HuH-7 (cell line): ENCODE data around the gene OR52B2.
"Not testable (repeated sequence)": the region's sequence is repeated elsewhere in the genome, so short reads cannot be mapped to it uniquely, and the experiment has no call there.

Experiments
- DNase-seq: peaks from one replicate; pipeline ENCODE4 v3.0.0; 2011; ENCODE audit warnings: low spot score

The OR52B2 gene

GRCh38 chr11:6151117-6151516, 19.0 kb downstream of the OR52B2 start:
- no peak for DNase-seq

- not testable (repeated sequence) for DNase-seq
Measured at GRCh38 chr11:6143737-6144136, 26.4 kb downstream of the OR52B2 start.

GRCh38 chr11:6142936-6143335, 27.2 kb downstream of the OR52B2 start:
- no peak for DNase-seq

GRCh38 chr11:6135936-6136335, 34.2 kb downstream of the OR52B2 start:
- not testable (repeated sequence) for DNase-seq

GRCh38 chr11:6132431-6132830, 37.7 kb downstream of the OR52B2 start:
- DNase-seq = no peak

- no peak for DNase-seq
Measured at GRCh38 chr11:6129635-6130034, 40.5 kb downstream of the OR52B2 start.

GRCh38 chr11:6129011-6129410, 41.1 kb downstream of the OR52B2 start:
- no peak for DNase-seq

- no peak for DNase-seq
Measured at GRCh38 chr11:6127881-6128280, 42.2 kb downstream of the OR52B2 start.

GRCh38 chr11:6124245-6124644, 45.9 kb downstream of the OR52B2 start:
- DNase-seq = no peak
